Activated T-cell treated with anti-CD3 and anti-CD28 coated beads, Interleukin-2, amount 50 U/mL, for 1 hour (primary cell): ENCODE results near the gene TARP.

Source experiments
- DNase-seq: peaks from one replicate; pipeline ENCODE4 v3.0.0-alpha.2; 2020

TARP gene

DNA sequence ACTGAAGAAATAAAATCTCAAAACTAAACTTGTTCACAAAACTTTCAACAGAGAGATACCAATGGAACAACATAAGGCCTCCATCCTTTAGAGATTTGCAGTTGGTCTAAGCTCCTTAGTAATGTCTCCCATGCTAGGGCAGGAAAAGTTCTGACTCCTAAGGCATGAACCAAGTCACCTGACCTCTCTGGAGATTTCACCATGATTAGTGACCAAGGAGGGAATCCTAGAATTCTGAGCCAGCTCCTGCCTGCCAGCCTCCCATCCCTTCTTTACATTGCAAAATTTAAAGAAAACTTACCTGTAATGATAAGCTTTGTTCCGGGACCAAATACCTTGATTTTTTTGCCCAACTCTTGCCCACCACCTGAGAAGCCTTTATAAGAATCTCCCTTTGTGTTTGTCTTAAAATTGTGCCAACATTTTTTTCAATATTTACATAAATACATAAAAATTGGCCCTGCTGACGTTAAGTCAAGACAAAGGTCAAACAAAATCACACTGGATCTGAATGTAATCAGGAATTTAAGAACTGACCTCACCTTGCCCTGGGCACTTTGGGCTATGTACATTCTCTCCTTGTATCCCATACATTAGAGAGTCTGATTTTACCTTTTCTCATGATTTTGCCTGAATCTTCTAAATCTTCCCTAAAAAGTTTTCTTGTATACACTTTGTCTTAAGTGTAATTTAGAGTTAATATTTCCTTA, at the start of gene TARP:
TARP (minus strand) TSS at position 351 of the 710 bp plus-strand sequence.
- no peak for DNase-seq

- DNase-seq = no peak
These were observed 49.7 kb upstream of the TARP start for GRCh38 chr7:38323156-38323555.

DNA sequence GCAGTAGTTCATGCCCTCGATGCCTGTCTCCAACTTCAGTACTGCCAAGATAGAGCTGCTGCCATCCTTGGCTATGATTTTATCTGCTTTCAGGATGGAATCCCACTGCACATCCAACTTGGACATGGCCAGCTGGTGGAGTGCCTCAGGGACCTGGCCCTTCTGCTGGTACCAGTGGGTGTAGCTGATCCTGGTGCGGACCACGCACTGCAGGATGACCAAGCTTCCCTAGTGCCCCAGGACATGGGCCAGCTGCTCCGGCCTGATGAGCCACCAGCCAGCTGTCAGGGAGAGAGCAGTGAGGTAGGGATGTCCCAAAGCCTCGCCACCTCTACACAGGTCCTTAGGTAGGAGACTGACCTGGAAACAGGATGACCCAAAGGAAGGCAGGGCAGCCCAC, 49.0 kb upstream of the TARP start:
- DNase-seq = no peak

DNA sequence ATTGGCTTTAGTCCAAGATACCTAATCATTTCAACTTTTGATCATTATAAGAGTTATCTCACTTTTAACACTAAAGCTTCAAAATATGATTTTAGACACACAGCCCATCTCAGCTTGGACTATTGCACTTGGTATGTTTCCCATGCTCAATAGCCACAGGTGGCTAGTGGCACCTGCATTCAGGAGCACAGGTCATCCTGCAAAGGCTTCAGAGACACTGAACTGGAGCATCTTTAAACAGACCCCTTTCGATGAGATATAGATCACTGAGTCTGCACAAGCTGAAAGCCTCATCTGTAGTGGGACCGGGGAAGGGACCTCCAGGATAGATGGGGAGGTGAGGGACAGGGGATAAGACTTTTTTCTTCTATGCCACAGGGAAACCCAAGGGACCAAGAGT, 48.5 kb upstream of the TARP start:
- no peak for DNase-seq

- no peak for DNase-seq
These were observed 48.1 kb upstream of the TARP start for GRCh38 chr7:38321515-38321944.

- DNase-seq = no peak
These were observed 47.6 kb upstream of the TARP start for GRCh38 chr7:38321050-38321449.

GRCh38 chr7:38319873-38320272, 46.4 kb upstream of the TARP start:
- no peak for DNase-seq

DNA sequence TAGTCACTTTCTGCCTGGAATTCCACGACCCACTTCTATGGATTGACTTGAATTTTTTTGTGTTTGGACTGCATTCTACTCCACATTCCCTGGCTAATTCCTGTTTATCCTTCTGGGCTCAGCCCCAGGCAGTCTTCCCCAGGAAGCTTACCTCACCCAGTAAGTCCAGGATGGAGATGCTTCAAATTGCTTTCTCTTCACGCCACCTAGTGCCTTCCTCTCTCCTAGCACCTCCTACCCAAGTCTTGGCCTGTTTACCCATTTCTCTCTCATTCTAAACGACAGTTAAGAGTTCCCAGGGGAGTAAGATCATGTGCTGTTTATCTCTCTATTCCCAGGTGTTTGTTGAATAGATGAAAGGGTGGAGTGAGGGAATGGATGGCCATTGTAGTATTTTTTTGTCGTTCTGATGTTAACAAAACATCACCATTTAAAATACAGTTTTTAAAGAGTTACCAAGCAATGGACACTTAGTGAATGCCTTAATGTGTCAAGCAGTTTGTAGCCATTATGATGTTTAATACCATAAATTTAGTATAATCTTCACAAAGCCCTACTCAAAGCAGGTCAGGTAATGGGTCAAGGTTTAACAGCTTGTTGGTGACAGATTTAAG, 45.5 kb upstream of the TARP start:
- DNase-seq = no peak

- no peak for DNase-seq
These were observed 44.8 kb upstream of the TARP start for GRCh38 chr7:38318241-38318640.

- no peak for DNase-seq
These were observed 44.1 kb upstream of the TARP start for GRCh38 chr7:38317515-38317914.

DNA sequence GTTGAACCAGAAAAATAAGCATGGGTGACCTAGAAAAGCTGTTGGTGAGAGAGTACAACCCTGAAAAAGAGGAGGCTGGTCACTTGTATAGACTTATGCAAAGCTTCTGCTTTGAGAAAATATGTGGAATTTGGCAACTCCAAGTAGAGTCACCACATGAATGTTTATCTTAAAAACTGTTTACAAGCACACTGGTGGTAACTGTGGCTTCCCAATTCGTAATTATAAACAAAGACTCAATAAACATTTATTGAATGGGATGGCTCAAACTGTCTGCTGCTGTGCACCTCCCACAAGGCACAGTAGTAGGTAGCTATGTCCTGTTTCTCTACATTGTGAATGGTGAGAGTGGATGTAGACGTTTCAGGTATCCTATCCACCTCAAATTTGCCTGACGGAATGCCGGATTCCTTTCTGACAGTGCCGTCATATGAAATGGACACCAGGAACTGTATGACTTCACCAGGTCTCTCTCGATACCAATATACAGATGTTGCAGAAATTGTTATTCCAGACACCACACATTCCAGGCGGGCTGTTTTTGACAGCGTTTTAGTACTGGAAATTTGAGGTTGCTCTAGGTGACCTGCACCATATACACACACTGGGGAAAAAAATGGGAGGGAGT, 43.4 kb upstream of the TARP start:
- no peak for DNase-seq

GRCh38 chr7:38315410-38315809, 42.0 kb upstream of the TARP start:
- DNase-seq = no peak

GRCh38 chr7:38312821-38313220, 39.4 kb upstream of the TARP start:
- DNase-seq = no peak

- no peak for DNase-seq
These were observed 38.0 kb upstream of the TARP start for GRCh38 chr7:38311329-38311937.

GRCh38 chr7:38310591-38311101, 37.2 kb upstream of the TARP start:
- no peak for DNase-seq

DNA sequence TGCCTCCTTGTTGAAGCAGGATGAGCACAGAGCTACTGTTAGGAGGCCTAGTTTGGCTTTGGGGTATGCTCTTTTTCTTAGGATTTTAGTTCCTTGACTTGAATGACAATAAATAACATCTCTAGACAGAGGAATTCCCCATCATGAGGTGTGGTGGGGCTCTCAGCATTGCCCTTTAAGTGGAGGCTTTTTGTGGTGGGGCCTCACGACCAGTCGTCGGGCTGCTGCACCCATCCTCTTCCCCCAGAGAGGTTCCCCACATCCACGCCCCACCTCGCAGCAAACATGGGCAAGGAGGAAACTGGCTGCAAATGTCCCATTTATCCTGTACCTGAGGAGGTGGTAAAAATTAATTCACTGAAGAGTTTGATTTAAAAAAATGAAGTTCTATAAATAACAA, 36.1 kb upstream of the TARP start:
- DNase-seq = no peak

- no peak for DNase-seq
These were observed 34.7 kb upstream of the TARP start for GRCh38 chr7:38308140-38308539.

- no peak for DNase-seq
These were observed 34.2 kb upstream of the TARP start for GRCh38 chr7:38307640-38308039.

DNA sequence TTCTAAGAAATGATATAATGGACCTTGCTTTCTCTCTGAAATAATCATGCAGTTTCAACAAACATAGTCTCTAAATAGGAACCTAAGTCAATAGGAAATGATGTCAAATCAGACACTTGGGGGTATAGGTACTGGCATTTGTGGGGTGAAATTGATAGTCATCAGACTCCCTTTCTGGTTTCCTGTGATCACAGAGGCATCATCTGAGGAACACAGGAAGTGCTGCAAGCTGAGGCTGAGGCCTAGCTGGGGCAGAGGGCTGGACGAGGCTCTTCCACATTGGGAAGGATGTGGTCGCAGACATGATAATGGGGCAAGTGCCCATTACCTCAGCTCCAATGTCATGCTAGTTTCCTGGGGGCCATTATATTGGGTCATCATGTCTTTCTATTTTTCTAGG, 33.5 kb upstream of the TARP start:
- DNase-seq = no peak

GRCh38 chr7:38306171-38306570, 32.7 kb upstream of the TARP start:
- DNase-seq = no peak

DNA sequence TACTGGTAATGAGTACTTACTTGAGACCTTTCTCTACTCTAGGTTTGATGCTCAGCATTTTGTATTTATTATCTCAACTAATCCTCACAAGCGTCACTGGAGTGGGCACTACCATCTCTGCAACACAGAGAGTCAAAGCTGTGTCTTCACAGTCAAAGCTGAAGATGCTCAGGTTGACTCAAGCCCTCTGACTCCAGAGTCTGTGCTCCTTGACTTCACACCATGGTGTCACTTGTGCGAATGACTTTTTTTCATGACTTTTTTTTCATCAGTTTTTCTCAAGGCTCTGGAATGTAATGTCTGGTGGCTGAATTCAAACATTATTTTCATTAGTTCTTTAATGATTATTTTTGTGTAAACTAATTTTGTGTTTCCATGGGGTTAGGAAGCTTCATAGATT, 30.4 kb upstream of the TARP start:
- DNase-seq = no peak

DNA sequence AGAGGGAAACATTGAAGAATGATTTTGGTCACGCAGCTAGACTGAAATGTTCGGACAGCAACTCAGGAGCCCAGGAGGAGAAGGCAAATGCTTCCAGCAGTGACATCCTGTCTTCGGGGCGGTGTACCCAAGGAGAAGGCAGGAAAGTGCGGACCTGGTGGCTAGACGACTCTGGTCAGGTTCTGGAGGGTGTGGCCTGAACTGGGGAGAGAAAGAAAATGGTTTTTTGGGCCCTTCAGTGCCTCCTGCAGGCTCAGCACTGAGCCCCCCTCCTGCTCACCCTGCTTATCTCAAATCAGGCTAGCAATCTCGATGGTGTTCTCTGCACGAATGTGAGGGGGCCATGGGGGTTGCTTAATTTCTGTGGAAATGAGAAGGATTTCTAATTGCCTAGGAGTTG, 26.7 kb upstream of the TARP start:
- DNase-seq = no peak

DNA sequence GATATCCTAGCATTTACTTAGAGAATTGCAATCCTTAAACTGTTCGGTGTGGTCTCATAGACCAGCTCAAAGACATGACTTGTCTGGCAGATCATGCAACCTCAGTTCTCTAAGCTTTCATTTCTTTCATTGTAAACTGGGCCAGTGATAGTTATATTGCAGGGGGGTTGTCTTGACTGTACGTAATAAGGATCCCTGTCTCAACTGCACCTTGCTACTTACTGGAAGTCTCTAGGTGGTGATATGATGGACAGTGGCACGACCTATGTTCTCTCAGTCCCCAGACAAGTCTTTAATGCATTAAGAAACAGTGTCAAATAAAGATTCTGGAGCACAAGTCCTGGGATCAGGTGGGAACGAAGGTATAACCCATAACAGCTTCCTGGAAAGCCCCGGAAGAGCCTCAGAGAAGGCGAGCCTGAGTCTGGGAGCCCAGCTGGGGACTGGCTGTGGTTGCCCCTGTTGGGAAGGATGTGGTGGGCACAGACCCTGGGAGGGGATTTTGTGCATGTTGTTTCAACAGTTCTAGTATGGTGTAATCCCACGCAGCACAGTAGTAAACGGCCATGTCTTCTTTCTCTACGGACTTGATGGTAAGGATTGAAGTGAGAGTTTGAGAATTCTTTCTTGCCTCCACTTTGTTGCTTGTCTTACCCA, 26.0 kb upstream of the TARP start:
- no peak for DNase-seq
